Progenitor cell of endocrine pancreas (in vitro differentiated cells): ENCODE results near the gene NAT16. TPM values are rescaled to one million over a fixed set of nuclear protein-coding genes. Genes with fewer than 3 reads are reported as not detected.

Experiments
- DNase-seq: peaks from one replicate; pipeline ENCODE4 v3.0.0; 2021; ENCODE audit warnings: low spot score; ENCODE audit not compliant: unreplicated experiment
- H3K27ac Mint-ChIP-seq: 2 replicates; pipeline ENCODE4 v1.8.0; 2021; ENCODE audit warnings: mild to moderate bottlenecking, moderate library complexity, mixed read lengths
- H3K27me3 Mint-ChIP-seq: 2 replicates; pipeline ENCODE4 v1.8.0; 2021; ENCODE audit warnings: mixed read lengths
- H3K36me3 Mint-ChIP-seq: 2 replicates; pipeline ENCODE4 v1.8.0; 2022; ENCODE audit warnings: mixed read lengths; ENCODE audit not compliant: insufficient read depth
- H3K4me1 Mint-ChIP-seq: 2 replicates; pipeline ENCODE4 v1.8.0; 2021; ENCODE audit warnings: low read depth, mixed read lengths
- H3K4me3 Mint-ChIP-seq: 2 replicates; pipeline ENCODE4 v1.8.0; 2021; ENCODE audit warnings: low read depth, mild to moderate bottlenecking, moderate library complexity, mixed read lengths
- H3K9me3 Mint-ChIP-seq: 2 replicates; pipeline ENCODE4 v1.8.0; 2021; ENCODE audit warnings: low read depth, mixed read lengths
- total RNA-seq: library from RNA; stranded (reverse); gene quantifications from 2 replicates; pipeline ENCODE4 v1.2.1, GENCODE V29; 2021
- TF ChIP-seq, protein P1 (sequence below): fragments of 200-600 bp; sonication (generic); IDR thresholded peaks from one replicate; pipeline ENCODE4 v1.5.0; 2021; ENCODE audit warnings: antibody characterized with exemption, mild to moderate bottlenecking; ENCODE audit not compliant: unreplicated experiment

NAT16 gene
- total RNA-seq, 1 donor from 2014 or later: not detected

DNA sequence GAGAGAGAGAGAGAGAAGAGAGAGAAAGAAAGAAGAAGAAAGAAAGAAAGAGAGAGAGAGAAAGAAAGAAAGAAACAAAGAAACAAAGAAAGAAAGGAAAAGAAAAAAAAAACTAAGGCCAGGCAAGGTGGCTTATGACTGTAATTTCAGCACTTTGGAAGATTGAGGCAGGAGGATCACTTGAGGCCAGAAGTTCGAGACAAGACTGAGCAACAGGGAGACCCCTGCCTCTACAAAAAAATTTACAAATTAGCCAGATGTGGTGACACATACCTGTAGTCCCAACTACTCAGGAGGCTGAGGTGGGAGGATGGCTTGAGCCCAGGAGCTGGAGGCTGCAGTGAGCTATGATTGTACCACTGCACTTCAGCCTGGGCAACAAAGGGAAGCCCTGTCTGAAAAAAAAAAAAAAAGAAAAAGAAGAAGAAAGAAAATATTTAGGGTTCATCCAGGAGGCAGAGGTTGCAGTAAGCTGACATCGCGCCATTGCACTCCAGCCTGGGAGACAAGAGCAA is 50.4 kb downstream of the NAT16 start:
- Mint-ChIP-seq H3K9me3 (no peaks in the 10 kb centered on the region), H3K4me3 (no peak overlapping the region), H3K27ac (no peak overlapping the region), H3K36me3 (no peaks in the 10 kb centered on the region), H3K27me3 (peaks cover 49% of the 10 kb centered on the region), H3K4me1 (peaks cover 15% of the 10 kb centered on the region)
- no peak for DNase-seq
- TF ChIP-seq, protein P1, sequence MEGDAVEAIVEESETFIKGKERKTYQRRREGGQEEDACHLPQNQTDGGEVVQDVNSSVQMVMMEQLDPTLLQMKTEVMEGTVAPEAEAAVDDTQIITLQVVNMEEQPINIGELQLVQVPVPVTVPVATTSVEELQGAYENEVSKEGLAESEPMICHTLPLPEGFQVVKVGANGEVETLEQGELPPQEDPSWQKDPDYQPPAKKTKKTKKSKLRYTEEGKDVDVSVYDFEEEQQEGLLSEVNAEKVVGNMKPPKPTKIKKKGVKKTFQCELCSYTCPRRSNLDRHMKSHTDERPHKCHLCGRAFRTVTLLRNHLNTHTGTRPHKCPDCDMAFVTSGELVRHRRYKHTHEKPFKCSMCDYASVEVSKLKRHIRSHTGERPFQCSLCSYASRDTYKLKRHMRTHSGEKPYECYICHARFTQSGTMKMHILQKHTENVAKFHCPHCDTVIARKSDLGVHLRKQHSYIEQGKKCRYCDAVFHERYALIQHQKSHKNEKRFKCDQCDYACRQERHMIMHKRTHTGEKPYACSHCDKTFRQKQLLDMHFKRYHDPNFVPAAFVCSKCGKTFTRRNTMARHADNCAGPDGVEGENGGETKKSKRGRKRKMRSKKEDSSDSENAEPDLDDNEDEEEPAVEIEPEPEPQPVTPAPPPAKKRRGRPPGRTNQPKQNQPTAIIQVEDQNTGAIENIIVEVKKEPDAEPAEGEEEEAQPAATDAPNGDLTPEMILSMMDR: no peak

DNA sequence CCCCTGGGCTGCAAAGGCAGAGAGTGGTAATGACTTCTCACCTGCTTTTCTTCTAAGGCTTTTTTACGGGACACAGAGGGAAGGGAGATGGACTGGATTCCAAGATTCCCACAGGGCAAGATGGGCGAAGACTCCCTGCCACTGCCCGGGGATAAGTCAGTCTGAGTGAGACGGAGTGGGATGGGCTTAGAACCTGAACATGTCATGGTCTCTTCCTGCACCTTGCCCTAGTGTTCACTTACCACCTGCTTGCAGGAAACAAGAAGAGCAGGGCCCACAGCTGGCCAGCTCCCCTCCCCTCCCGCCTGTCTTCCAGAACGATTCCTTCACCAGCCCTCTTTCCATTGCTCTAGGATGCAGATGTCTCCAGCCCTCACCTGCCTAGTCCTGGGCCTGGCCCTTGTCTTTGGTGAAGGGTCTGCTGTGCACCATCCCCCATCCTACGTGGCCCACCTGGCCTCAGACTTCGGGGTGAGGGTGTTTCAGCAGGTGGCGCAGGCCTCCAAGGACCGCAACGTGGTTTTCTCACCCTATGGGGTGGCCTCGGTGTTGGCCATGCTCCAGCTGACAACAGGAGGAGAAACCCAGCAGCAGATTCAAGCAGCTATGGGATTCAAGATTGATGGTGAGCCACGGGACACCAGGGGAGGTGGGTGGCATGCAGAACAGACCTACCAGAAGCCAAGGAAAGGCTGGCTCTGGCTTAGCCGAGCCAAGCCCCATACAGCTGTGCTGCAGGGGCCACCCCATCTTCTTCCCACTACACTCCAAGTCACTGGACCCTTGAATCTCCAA is 51.9 kb downstream of the NAT16 start:
- Mint-ChIP-seq H3K27ac (no peak overlapping the region), H3K4me1 (peaks cover 17% of the 10 kb centered on the region), H3K9me3 (no peaks in the 10 kb centered on the region), H3K4me3 (no peak overlapping the region), H3K27me3 (peaks cover 35% of the 10 kb centered on the region), H3K36me3 (no peaks in the 10 kb centered on the region)
- TF ChIP-seq, protein P1: no peak
- no peak for DNase-seq

DNA sequence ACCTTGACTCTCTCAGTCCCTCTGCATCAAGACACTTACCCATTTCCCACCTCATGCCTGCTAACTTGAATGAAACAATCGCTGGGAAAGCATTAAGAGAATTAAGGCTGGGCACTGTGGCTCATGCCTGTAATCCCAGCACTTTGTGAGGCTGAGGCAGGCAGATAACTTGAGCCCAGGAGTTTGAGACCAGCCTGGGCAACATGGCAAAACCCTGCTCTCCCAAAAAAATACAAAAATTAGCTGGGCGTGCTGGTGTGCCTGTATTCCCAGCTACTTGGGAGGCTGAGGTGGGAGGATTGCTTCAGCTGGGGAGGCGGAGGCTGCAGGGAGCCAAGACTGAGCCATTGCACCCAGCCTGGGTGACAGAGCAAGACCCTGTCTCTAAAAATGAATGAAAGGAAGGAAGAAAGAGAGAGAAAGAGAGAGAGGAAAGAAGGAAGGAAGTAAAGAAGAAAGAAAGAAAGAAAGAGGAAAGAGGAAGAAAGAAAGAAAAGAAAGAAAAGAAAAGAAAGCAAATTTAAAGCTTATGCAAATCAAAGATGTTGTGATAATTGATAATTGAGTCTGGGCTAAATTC is 52.5 kb downstream of the NAT16 start:
- Mint-ChIP-seq H3K9me3 (no peaks in the 10 kb centered on the region), H3K27me3 (peaks cover 35% of the 10 kb centered on the region), H3K36me3 (no peaks in the 10 kb centered on the region), H3K27ac (no peak overlapping the region), H3K4me3 (no peak overlapping the region), H3K4me1 (peaks cover 18% of the 10 kb centered on the region)
- TF ChIP-seq, protein P1: no peak
- DNase-seq: no peak

DNA sequence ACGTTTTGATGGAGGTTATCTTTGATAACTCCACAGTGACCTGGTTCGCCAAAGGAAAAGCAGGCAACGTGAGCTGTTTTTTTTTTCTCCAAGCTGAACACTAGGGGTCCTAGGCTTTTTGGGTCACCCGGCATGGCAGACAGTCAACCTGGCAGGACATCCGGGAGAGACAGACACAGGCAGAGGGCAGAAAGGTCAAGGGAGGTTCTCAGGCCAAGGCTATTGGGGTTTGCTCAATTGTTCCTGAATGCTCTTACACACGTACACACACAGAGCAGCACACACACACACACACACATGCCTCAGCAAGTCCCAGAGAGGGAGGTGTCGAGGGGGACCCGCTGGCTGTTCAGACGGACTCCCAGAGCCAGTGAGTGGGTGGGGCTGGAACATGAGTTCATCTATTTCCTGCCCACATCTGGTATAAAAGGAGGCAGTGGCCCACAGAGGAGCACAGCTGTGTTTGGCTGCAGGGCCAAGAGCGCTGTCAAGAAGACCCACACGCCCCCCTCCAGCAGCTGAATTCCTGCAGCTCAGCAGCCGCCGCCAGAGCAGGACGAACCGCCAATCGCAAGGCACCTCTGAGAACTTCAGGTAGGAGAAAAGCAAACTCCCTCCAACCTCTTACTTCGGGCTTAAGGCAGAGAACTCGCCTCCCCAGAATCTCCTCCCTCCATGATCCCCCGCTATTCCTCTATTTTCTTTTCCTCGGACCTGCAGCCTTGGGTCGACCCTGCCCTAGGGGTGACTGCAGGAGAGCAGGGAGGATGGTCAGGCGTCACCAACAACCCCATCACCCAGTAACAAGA is 53.2 kb downstream of the NAT16 start, which contains the start of gene SERPINE1:
SERPINE1 (plus strand) TSS at position 454 of the 809 bp plus-strand sequence. CDS start 1,290 bp downstream, outside the sequence.
- no peak within 1 kb of the TSS for H3K4me3 Mint-ChIP-seq
- H3K9me3 Mint-ChIP-seq: no peaks in the 10 kb centered on the region
- H3K27me3 Mint-ChIP-seq: peaks cover 37% of the 10 kb centered on the region
- TF ChIP-seq, protein P1: peak; percentile 36
- DNase-seq: no peak
- H3K4me1 Mint-ChIP-seq: peaks cover 25% of the 10 kb centered on the region
- H3K36me3 Mint-ChIP-seq: no peaks in the 10 kb centered on the region
- no peak within 1 kb of the TSS for H3K27ac Mint-ChIP-seq
